Astrocyte (in vitro differentiated cells and primary cell): Measurements from ENCODE around the gene ATG16L1. TPM values are rescaled to one million over a fixed set of nuclear protein-coding genes. Genes with fewer than 3 reads are reported as not detected.

Source experiments
- DNase-seq: peaks from one replicate; pipeline ENCODE4 v3.0.0-alpha.2; 2010; ENCODE audit warnings: low read depth
- FAIRE-seq: peaks from 2 replicates; lab custom pipeline; 2011; peaks lifted over from hg19 to GRCh38; lab: Jason Lieb, UNC
- H2AFZ ChIP-seq: 2 replicates; pipeline ENCODE4 v1.6.0; 2012; ENCODE audit warnings: low read depth, low read length, inconsistent platforms
- H3K27ac ChIP-seq: 2 replicates; pipeline ENCODE4 v1.5.1; 2011; ENCODE audit warnings: low read depth, low read length, inconsistent platforms
- H3K27me3 ChIP-seq: 2 replicates; pipeline ENCODE4 v1.6.0; 2011; ENCODE audit warnings: low read length, inconsistent platforms; ENCODE audit not compliant: insufficient read depth
- H3K36me3 ChIP-seq: 2 replicates; pipeline ENCODE4 v1.5.1; 2011; ENCODE audit warnings: low read length, inconsistent platforms; ENCODE audit not compliant: insufficient read depth
- H3K4me1 ChIP-seq: 2 replicates; pipeline ENCODE4 v1.5.1; 2011; ENCODE audit warnings: low read length, inconsistent platforms; ENCODE audit not compliant: insufficient read depth
- H3K4me2 ChIP-seq: 2 replicates; pipeline ENCODE4 v1.6.0; 2012; ENCODE audit warnings: low read length, inconsistent platforms
- H3K4me3 ChIP-seq: 2 replicates; pipeline ENCODE4 v1.5.1; 2011; ENCODE audit warnings: low read depth, mild to moderate bottlenecking, low read length, inconsistent platforms; ENCODE audit not compliant: insufficient read depth
- H3K79me2 ChIP-seq: 2 replicates; pipeline ENCODE4 v1.6.0; 2012; ENCODE audit warnings: mild to moderate bottlenecking, low read length, inconsistent platforms; ENCODE audit not compliant: insufficient read depth
- H3K9ac ChIP-seq: 2 replicates; pipeline ENCODE4 v1.6.0; 2012; ENCODE audit warnings: mild to moderate bottlenecking, low read length, inconsistent platforms
- H3K9me3 ChIP-seq: 2 replicates; pipeline ENCODE4 v1.5.1; 2012; ENCODE audit warnings: low read depth, mild to moderate bottlenecking, low read length, inconsistent platforms; ENCODE audit not compliant: insufficient read depth
- H4K20me1 ChIP-seq: 2 replicates; pipeline ENCODE4 v1.6.0; 2012; ENCODE audit warnings: low read length, inconsistent platforms; ENCODE audit not compliant: insufficient read depth
- H3K27ac Mint-ChIP-seq: one replicate; pipeline ENCODE4 v1.8.0; 2021; ENCODE audit warnings: mild to moderate bottlenecking, mixed read lengths; ENCODE audit not compliant: unreplicated experiment
- H3K27me3 Mint-ChIP-seq: one replicate; pipeline ENCODE4 v1.8.0; 2021; ENCODE audit warnings: low read depth, mixed read lengths; ENCODE audit not compliant: unreplicated experiment
- H3K36me3 Mint-ChIP-seq: one replicate; pipeline ENCODE4 v1.8.0; 2021; ENCODE audit warnings: low read depth, mixed read lengths; ENCODE audit not compliant: unreplicated experiment
- H3K4me1 Mint-ChIP-seq: one replicate; pipeline ENCODE4 v1.8.0; 2021; ENCODE audit warnings: low read depth, mixed read lengths; ENCODE audit not compliant: unreplicated experiment
- H3K4me3 Mint-ChIP-seq: one replicate; pipeline ENCODE4 v1.8.0; 2021; ENCODE audit warnings: mild to moderate bottlenecking, moderate library complexity, mixed read lengths; ENCODE audit not compliant: unreplicated experiment
- H3K9me3 Mint-ChIP-seq: one replicate; pipeline ENCODE4 v1.8.0; 2021; ENCODE audit warnings: mild to moderate bottlenecking, mixed read lengths; ENCODE audit not compliant: unreplicated experiment
- EZH2 ChIP-seq: IDR thresholded peaks from 2 replicates; pipeline ENCODE4 v1.6.1; 2012; ENCODE audit warnings: mild to moderate bottlenecking, low read length, inconsistent platforms; ENCODE audit not compliant: insufficient read depth
- total RNA-seq: library from RNA; stranded (reverse); gene quantifications from 2 replicates; pipeline ENCODE4 v1.2.1, GENCODE V29; 2021
- TF ChIP-seq, protein P1 (sequence below): IDR thresholded peaks from 2 replicates; pipeline ENCODE4 v1.5.1; 2011; ENCODE audit warnings: low read depth, mild to moderate bottlenecking, inconsistent platforms, low read length, moderate library complexity; ENCODE audit not compliant: insufficient read depth

The ATG16L1 gene
- total RNA-seq, 1 donor from 2014 or later, result 31.6 TPM

- no peaks in the 10 kb centered on the region for H3K4me1 Mint-ChIP-seq
- H3K27ac ChIP-seq, result no peak overlapping the region
- H3K9me3 ChIP-seq, result no peaks in the 10 kb centered on the region
- no peaks in the 10 kb centered on the region for H3K9me3 Mint-ChIP-seq
- no peak overlapping the region for H3K4me3 Mint-ChIP-seq
- no peak overlapping the region for H3K27ac Mint-ChIP-seq
- TF ChIP-seq EZH2, result no peak
- TF ChIP-seq, protein P1, sequence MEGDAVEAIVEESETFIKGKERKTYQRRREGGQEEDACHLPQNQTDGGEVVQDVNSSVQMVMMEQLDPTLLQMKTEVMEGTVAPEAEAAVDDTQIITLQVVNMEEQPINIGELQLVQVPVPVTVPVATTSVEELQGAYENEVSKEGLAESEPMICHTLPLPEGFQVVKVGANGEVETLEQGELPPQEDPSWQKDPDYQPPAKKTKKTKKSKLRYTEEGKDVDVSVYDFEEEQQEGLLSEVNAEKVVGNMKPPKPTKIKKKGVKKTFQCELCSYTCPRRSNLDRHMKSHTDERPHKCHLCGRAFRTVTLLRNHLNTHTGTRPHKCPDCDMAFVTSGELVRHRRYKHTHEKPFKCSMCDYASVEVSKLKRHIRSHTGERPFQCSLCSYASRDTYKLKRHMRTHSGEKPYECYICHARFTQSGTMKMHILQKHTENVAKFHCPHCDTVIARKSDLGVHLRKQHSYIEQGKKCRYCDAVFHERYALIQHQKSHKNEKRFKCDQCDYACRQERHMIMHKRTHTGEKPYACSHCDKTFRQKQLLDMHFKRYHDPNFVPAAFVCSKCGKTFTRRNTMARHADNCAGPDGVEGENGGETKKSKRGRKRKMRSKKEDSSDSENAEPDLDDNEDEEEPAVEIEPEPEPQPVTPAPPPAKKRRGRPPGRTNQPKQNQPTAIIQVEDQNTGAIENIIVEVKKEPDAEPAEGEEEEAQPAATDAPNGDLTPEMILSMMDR, result no peak
- no peak overlapping the region for H3K4me3 ChIP-seq
- no peaks in the 10 kb centered on the region for H3K36me3 Mint-ChIP-seq
- DNase-seq, result no peak
- H3K4me2 ChIP-seq, result no peak overlapping the region
- H4K20me1 ChIP-seq, result no peaks in the 10 kb centered on the region
- no peaks in the 10 kb centered on the region for H3K79me2 ChIP-seq
- H3K27me3 Mint-ChIP-seq, result peaks cover 36% of the 10 kb centered on the region
- no peak overlapping the region for H2AFZ ChIP-seq
- no peak for FAIRE-seq
- no peaks in the 10 kb centered on the region for H3K36me3 ChIP-seq
- peaks cover 17% of the 10 kb centered on the region for H3K27me3 ChIP-seq
- H3K9ac ChIP-seq, result no peak overlapping the region
- H3K4me1 ChIP-seq, result no peaks in the 10 kb centered on the region
These were observed 67.8 kb downstream of the ATG16L1 start for GRCh38 chr2:233319256-233319655.

GRCh38 chr2:233320470-233320869 lies 69.0 kb downstream of the ATG16L1 start:
- Histone ChIP-seq H3K4me1 (no peaks in the 10 kb centered on the region), H4K20me1 (no peaks in the 10 kb centered on the region), H3K79me2 (no peaks in the 10 kb centered on the region), H3K4me2 (no peak overlapping the region), H3K4me3 (no peak overlapping the region), H3K36me3 (no peaks in the 10 kb centered on the region), H3K27me3 (peaks cover 17% of the 10 kb centered on the region), H3K9ac (no peak overlapping the region), H2AFZ (no peak overlapping the region), H3K9me3 (no peaks in the 10 kb centered on the region), H3K27ac (no peak overlapping the region)
- H3K36me3 Mint-ChIP-seq, result no peaks in the 10 kb centered on the region
- no peak overlapping the region for H3K27ac Mint-ChIP-seq
- TF ChIP-seq EZH2, result no peak
- TF ChIP-seq, protein P1, result no peak
- no peaks in the 10 kb centered on the region for H3K4me1 Mint-ChIP-seq
- FAIRE-seq, result no peak
- no peaks in the 10 kb centered on the region for H3K9me3 Mint-ChIP-seq
- H3K4me3 Mint-ChIP-seq, result no peak overlapping the region
- peaks cover 42% of the 10 kb centered on the region for H3K27me3 Mint-ChIP-seq
- no peak for DNase-seq

DNA sequence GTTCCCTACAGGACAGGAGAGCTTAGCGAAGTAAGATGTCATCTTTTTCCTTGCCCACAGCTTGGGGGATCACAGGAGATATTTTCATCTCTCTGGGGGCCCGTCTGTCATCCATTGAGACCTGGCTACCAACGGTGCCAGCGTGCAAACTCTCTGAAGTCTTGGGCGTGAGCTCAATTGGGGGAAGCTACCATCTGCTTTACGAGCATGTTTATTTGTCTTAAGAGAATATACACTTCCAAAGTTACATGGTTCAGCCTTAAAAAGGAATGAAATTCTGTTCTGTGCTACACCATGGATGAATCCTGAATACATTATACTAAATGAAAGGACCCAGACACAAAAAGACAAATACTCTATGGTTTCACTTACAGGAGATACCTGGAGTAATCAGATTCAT lies 69.7 kb downstream of the ATG16L1 start:
- Mint-ChIP-seq H3K27ac (no peak overlapping the region), H3K4me1 (no peaks in the 10 kb centered on the region), H3K4me3 (no peak overlapping the region), H3K27me3 (peaks cover 43% of the 10 kb centered on the region), H3K9me3 (no peaks in the 10 kb centered on the region), H3K36me3 (no peaks in the 10 kb centered on the region)
- Histone ChIP-seq H3K27me3 (peaks cover 17% of the 10 kb centered on the region), H3K4me1 (no peaks in the 10 kb centered on the region), H3K9ac (no peak overlapping the region), H3K27ac (no peak overlapping the region), H2AFZ (no peak overlapping the region), H3K79me2 (no peaks in the 10 kb centered on the region), H3K9me3 (no peaks in the 10 kb centered on the region), H3K36me3 (no peaks in the 10 kb centered on the region), H3K4me3 (no peak overlapping the region), H4K20me1 (no peaks in the 10 kb centered on the region), H3K4me2 (no peak overlapping the region)
- DNase-seq (no peak), FAIRE-seq (no peak)
- TF ChIP-seq, protein P1, result no peak
- TF ChIP-seq EZH2, result no peak
